NCI-H2196 treated with DMSO at 0.1 percent for 48 hours (cell line): Measurements from ENCODE around the gene OSM.

Source experiments
- DNase-seq: peaks from one replicate; lab custom pipeline; 2025; ENCODE audit not compliant: unreplicated experiment; lab: John Stamatoyannopoulos, UW

The OSM gene

GRCh38 chr22:30266445-30267381 is at the start of gene OSM:
Gene OSM, minus strand, starts transcription at chr22:30266851. Its CDS starts 52 bp downstream, at chr22:30266799.
- DNase-seq, result no peak

GRCh38 chr22:30315962-30316576 is 49.4 kb upstream of the OSM start:
- no peak for DNase-seq

- no peak for DNase-seq
These were observed 48.3 kb upstream of the OSM start for GRCh38 chr22:30314915-30315314.

GRCh38 chr22:30313527-30314363 is 47.1 kb upstream of the OSM start:
- no peak for DNase-seq

- no peak for DNase-seq
These were observed 45.4 kb upstream of the OSM start for GRCh38 chr22:30312053-30312452.

GRCh38 chr22:30310881-30311771 is 44.5 kb upstream of the OSM start:
- DNase-seq, result no peak

- no peak for DNase-seq
These were observed 43.5 kb upstream of the OSM start for GRCh38 chr22:30309951-30310741.

GRCh38 chr22:30308518-30309230 is 42.0 kb upstream of the OSM start:
- DNase-seq, result no peak

GRCh38 chr22:30308093-30308492 is 41.4 kb upstream of the OSM start:
- DNase-seq, result no peak

- no peak for DNase-seq
These were observed 40.5 kb upstream of the OSM start for GRCh38 chr22:30307041-30307574.

GRCh38 chr22:30306627-30307011 is 40.0 kb upstream of the OSM start:
- DNase-seq, result no peak

- DNase-seq, result no peak
These were observed 39.4 kb upstream of the OSM start for GRCh38 chr22:30305906-30306626.

- no peak for DNase-seq
These were observed 38.9 kb upstream of the OSM start for GRCh38 chr22:30305519-30305905.

GRCh38 chr22:30304495-30305244 is 38.0 kb upstream of the OSM start:
- no peak for DNase-seq

GRCh38 chr22:30302810-30303138 is 36.1 kb upstream of the OSM start:
- no peak for DNase-seq

GRCh38 chr22:30301995-30302809 is 35.6 kb upstream of the OSM start:
- no peak for DNase-seq

- DNase-seq, result no peak
These were observed 32.7 kb upstream of the OSM start for GRCh38 chr22:30299322-30299721.
